Endothelial cell (in vitro differentiated cells): ENCODE data around the gene FAM174B. TPM values are rescaled to one million over a fixed set of nuclear protein-coding genes. Genes with fewer than 3 reads are reported as not detected.

Experiments
- DNase-seq: peaks from one replicate; pipeline ENCODE4 v3.0.0; 2021; ENCODE audit warnings: low spot score
- H3K27ac Mint-ChIP-seq: one replicate; pipeline ENCODE4 v1.8.0; 2021; ENCODE audit warnings: mixed read lengths, inconsistent platforms; ENCODE audit not compliant: unreplicated experiment
- H3K27me3 Mint-ChIP-seq: one replicate; pipeline ENCODE4 v1.8.0; 2021; ENCODE audit warnings: mild to moderate bottlenecking, moderate library complexity, mixed read lengths, inconsistent platforms; ENCODE audit not compliant: unreplicated experiment
- H3K36me3 Mint-ChIP-seq: one replicate; pipeline ENCODE4 v1.8.0; 2021; ENCODE audit warnings: mild to moderate bottlenecking, low read depth, mixed read lengths, inconsistent platforms; ENCODE audit not compliant: unreplicated experiment
- H3K4me1 Mint-ChIP-seq: one replicate; pipeline ENCODE4 v1.8.0; 2021; ENCODE audit warnings: mild to moderate bottlenecking, mixed read lengths, inconsistent platforms; ENCODE audit not compliant: unreplicated experiment
- H3K4me3 Mint-ChIP-seq: one replicate; pipeline ENCODE4 v1.8.0; 2021; ENCODE audit warnings: mild to moderate bottlenecking, mixed read lengths, inconsistent platforms; ENCODE audit not compliant: unreplicated experiment
- H3K9me3 Mint-ChIP-seq: one replicate; pipeline ENCODE4 v1.8.0; 2021; ENCODE audit warnings: mixed read lengths, inconsistent platforms; ENCODE audit not compliant: unreplicated experiment
- CTCF ChIP-seq: fragments of 200-600 bp; sonication (generic); IDR thresholded peaks from one replicate; pipeline ENCODE4 v1.5.0; 2021; ENCODE audit warnings: antibody characterized with exemption; ENCODE audit not compliant: unreplicated experiment
- total RNA-seq: library from RNA; stranded (reverse); fragmentation: NEBNext Ultra II Directional; extraction: Animal tissue kit (Norgen Biotek cat#: 25700); gene quantifications from one replicate; pipeline ENCODE4 v1.2.1, GENCODE V29; 2021; ENCODE audit not compliant: unreplicated experiment

FAM174B gene
- total RNA-seq, 1 donor from 2014 or later = 163 TPM

GRCh38 chr15:92599394-92599970 is 56.1 kb downstream of the FAM174B start:
- H3K36me3 Mint-ChIP-seq = peaks cover 26% of the 10 kb centered on the region
- H3K27me3 Mint-ChIP-seq = peaks cover 3% of the 10 kb centered on the region
- no peak for DNase-seq
- no peaks in the 10 kb centered on the region for H3K9me3 Mint-ChIP-seq
- no peak for TF ChIP-seq CTCF
- peaks cover 16% of the 10 kb centered on the region for H3K4me1 Mint-ChIP-seq
- H3K4me3 Mint-ChIP-seq = peak overlapping the region; percentile 16
- no peak overlapping the region for H3K27ac Mint-ChIP-seq

GRCh38 chr15:92597548-92597947 is 58.0 kb downstream of the FAM174B start:
- H3K27ac Mint-ChIP-seq = no peak overlapping the region
- no peaks in the 10 kb centered on the region for H3K9me3 Mint-ChIP-seq
- DNase-seq = no peak

GRCh38 chr15:92596623-92597022 is 59.0 kb downstream of the FAM174B start:
- TF ChIP-seq CTCF = no peak
- peaks cover 16% of the 10 kb centered on the region for H3K4me1 Mint-ChIP-seq
- no peak overlapping the region for H3K27ac Mint-ChIP-seq
- H3K9me3 Mint-ChIP-seq = no peaks in the 10 kb centered on the region
- peaks cover 19% of the 10 kb centered on the region for H3K36me3 Mint-ChIP-seq
- H3K4me3 Mint-ChIP-seq = no peak overlapping the region
- no peak for DNase-seq
- H3K27me3 Mint-ChIP-seq = no peaks in the 10 kb centered on the region

More at GRCh38 chr15:92597548-92597947, 58.0 kb downstream of the FAM174B start:
- Mint-ChIP-seq H3K27me3 (no peaks in the 10 kb centered on the region), H3K4me1 (peaks cover 16% of the 10 kb centered on the region), H3K4me3 (no peak overlapping the region), H3K36me3 (peaks cover 19% of the 10 kb centered on the region)
- no peak for TF ChIP-seq CTCF

GRCh38 chr15:92595506-92596381 is 59.8 kb downstream of the FAM174B start:
- peaks cover 16% of the 10 kb centered on the region for H3K4me1 Mint-ChIP-seq
- peaks cover 19% of the 10 kb centered on the region for H3K36me3 Mint-ChIP-seq
- no peaks in the 10 kb centered on the region for H3K9me3 Mint-ChIP-seq
- no peak overlapping the region for H3K27ac Mint-ChIP-seq
- H3K27me3 Mint-ChIP-seq = no peaks in the 10 kb centered on the region
- H3K4me3 Mint-ChIP-seq = no peak overlapping the region
- no peak for DNase-seq
- TF ChIP-seq CTCF = no peak

- peaks cover 16% of the 10 kb centered on the region for H3K36me3 Mint-ChIP-seq
- H3K27me3 Mint-ChIP-seq = peaks cover 4% of the 10 kb centered on the region
- no peak for DNase-seq
- no peak for TF ChIP-seq CTCF
- no peak overlapping the region for H3K4me3 Mint-ChIP-seq
- H3K9me3 Mint-ChIP-seq = no peaks in the 10 kb centered on the region
- no peak overlapping the region for H3K27ac Mint-ChIP-seq
- H3K4me1 Mint-ChIP-seq = peaks cover 17% of the 10 kb centered on the region
These were observed 64.3 kb downstream of the FAM174B start for GRCh38 chr15:92591275-92591674.
